ENCODE data around the gene FUBP3. TPM values are rescaled to one million over a fixed set of nuclear protein-coding genes. Genes with fewer than 3 reads are reported as not detected.

Gene FUBP3
- total RNA-seq, 1 donor = 37.6 TPM

DNA sequence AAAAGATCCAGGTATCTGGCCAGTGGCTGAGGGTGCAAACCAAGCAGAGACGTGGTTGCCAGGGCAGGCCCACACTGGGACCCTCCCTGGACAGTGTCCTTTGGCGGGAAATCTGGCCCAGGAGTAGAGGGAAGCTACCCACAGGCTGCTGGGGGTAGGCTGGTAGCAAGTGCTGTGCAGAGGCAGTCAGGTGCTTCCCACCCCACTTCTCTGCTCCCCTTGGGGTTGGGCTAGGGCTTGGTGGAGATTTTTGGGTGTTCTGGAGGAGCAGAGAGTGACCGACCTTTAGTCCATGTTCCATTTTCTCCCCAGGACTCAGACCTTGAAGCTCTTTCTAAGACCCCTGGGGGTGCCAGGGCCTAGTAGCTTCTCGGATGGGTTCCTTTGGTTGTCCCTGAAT lies 90.6 kb downstream of the FUBP3 start:
- TF ChIP-seq, protein P1, sequence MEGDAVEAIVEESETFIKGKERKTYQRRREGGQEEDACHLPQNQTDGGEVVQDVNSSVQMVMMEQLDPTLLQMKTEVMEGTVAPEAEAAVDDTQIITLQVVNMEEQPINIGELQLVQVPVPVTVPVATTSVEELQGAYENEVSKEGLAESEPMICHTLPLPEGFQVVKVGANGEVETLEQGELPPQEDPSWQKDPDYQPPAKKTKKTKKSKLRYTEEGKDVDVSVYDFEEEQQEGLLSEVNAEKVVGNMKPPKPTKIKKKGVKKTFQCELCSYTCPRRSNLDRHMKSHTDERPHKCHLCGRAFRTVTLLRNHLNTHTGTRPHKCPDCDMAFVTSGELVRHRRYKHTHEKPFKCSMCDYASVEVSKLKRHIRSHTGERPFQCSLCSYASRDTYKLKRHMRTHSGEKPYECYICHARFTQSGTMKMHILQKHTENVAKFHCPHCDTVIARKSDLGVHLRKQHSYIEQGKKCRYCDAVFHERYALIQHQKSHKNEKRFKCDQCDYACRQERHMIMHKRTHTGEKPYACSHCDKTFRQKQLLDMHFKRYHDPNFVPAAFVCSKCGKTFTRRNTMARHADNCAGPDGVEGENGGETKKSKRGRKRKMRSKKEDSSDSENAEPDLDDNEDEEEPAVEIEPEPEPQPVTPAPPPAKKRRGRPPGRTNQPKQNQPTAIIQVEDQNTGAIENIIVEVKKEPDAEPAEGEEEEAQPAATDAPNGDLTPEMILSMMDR (IDR thresholded peaks at IDR 0.05; ENCODE audit: insufficient read depth, low read length) = no peak
- DNase-seq (ENCODE audit: low read depth) = no peak
- H3K4me3 ChIP-seq (ENCODE audit: low read depth, low read length) = no peak overlapping the region

DNA sequence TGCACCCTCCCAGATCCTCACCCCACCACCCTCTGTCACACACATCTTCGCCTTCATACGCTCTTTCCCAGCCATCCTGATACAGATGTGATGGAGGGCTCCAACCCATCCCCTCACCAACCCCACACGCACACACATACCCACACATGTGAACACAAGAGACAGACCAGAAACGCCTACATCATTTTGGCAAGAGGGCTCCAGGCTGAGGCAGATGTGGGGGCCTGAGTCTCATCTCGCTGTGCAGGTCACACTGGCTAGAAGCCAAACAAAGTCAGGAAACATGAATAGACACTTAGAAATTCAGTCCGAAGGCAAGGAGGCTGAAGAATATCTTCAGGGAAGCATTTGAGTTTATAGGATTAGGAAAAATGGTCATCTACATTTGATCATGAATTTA lies 91.3 kb downstream of the FUBP3 start:
- TF ChIP-seq, protein P1 (IDR thresholded peaks at IDR 0.05; ENCODE audit: insufficient read depth, low read length) = no peak
- DNase-seq (ENCODE audit: low read depth) = no peak
- no peak overlapping the region for H3K4me3 ChIP-seq (ENCODE audit: low read depth, low read length)

DNA sequence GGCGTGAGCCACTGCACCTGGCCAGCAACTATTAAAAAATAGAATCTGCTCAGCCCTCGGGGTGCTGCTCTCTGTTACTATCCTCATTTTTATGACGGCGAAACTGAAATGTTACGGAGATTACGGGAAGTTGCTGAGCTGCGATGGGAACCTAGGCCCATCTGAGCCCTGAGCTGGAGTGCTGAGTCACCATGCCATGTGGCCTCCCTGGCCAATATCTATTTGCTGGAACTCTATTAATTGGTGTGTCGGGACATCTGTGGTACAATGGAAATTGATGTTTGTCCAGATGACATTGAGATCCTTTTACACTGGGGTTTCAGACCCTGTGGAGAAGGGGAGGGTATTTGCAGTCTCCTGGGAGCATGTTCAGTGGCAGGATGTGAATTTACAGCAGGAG lies 93.1 kb downstream of the FUBP3 start:
- TF ChIP-seq, protein P1 (IDR thresholded peaks at IDR 0.05; ENCODE audit: insufficient read depth, low read length) = no peak
- no peak for DNase-seq (ENCODE audit: low read depth)

DNA sequence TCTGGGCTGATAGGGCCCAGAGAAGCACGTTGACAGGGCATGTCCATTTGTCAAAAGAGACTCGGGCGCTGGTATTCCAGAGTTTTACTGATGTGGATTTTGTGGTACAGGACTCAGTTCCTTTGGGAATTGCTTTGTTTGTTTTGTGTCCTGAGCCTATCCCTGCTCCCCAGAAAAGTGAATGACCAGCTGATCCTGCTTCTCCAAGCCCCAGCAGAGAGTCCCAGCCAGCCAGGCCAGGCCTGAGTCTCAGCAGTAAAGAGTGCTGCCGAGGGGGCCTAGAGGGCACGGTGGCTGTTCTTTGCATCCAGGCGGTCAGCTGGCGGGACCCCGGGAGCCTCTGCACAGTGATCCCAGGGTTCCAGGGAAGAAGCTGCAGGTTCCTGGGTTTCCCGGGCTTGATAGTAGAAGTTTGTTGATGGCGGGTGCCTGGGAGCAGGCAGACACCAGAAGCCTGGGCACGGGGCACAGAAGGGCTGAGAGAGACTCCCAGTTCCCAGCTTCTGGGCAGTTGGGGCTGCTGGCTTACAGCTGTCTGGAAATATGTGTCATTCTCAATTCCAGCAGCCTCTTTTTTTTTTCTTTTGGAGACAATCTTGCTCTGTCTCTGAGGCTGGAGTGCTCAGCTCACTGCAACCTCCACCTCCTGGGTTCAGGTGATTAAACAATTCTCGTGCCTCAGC lies 93.7 kb downstream of the FUBP3 start:
- TF ChIP-seq, protein P1 (IDR thresholded peaks at IDR 0.05; ENCODE audit: insufficient read depth, low read length) = no peak
- DNase-seq (ENCODE audit: low read depth) = no peak

More for the DNA sequence above, 93.1 kb downstream of the FUBP3 start:
- no peak overlapping the region for H3K4me3 ChIP-seq (ENCODE audit: low read depth, low read length)

DNA sequence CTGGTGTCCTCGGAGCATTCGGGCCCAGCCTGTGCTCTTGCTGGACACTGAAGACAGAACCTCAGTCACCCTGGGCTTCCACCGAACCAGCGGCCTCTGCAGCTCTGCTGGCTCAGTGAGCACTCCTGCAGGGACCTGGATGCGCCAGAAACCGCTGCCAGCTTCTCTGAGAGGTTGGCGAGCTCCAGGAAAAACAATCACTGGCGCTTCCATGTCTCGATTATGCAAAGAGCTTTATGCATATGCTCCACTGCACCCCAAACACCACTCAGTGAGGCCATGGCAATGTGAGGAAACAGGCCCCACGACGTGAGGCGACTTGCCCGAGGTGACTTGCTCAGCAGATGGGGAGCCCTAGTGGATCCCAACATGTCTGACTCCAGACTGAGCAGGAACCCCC lies 96.0 kb downstream of the FUBP3 start:
- DNase-seq (ENCODE audit: low read depth) = no peak
- H3K4me3 ChIP-seq (ENCODE audit: low read depth, low read length) = no peak overlapping the region
- TF ChIP-seq, protein P1 (IDR thresholded peaks at IDR 0.05; ENCODE audit: insufficient read depth, low read length) = no peak

More for the DNA sequence above, 93.7 kb downstream of the FUBP3 start:
- no peak overlapping the region for H3K4me3 ChIP-seq (ENCODE audit: low read depth, low read length)

DNA sequence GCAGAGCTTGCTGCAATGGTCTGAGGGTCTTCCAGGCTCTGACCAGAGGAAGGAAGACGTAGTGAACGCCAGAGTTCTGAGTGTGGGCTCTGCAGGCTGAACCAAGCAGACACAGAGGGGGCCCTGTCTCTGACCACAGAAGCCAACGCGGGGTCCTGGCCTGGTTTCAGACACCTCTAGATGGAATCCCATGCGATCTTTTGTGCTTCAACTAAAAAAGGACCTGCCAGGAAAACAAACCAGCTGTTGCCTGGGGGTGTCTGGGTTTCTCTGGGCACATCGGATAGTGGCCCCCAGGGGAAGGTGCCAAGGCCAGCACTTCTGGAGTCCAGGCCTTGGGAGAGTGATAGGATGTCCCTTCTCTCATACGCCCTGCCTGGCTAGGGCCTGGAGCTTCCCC lies 97.9 kb downstream of the FUBP3 start:
- DNase-seq (ENCODE audit: low read depth) = no peak
- TF ChIP-seq, protein P1 (IDR thresholded peaks at IDR 0.05; ENCODE audit: insufficient read depth, low read length) = no peak
- H3K4me3 ChIP-seq (ENCODE audit: low read depth, low read length) = no peak overlapping the region
